GM18907 (cell line): ENCODE results near the gene IPO11.
"Not testable (repeated sequence)": the region's sequence is repeated elsewhere in the genome, so short reads cannot be mapped to it uniquely, and the experiment has no call there.

Source experiments
- ATAC-seq: cut with Tn5 transposase; IDR thresholded peaks from one replicate; pipeline ENCODE4 v1.9.1; 2021; ENCODE audit warnings: mild to moderate bottlenecking, moderate library complexity; ENCODE audit not compliant: unreplicated experiment

The IPO11 gene

DNA sequence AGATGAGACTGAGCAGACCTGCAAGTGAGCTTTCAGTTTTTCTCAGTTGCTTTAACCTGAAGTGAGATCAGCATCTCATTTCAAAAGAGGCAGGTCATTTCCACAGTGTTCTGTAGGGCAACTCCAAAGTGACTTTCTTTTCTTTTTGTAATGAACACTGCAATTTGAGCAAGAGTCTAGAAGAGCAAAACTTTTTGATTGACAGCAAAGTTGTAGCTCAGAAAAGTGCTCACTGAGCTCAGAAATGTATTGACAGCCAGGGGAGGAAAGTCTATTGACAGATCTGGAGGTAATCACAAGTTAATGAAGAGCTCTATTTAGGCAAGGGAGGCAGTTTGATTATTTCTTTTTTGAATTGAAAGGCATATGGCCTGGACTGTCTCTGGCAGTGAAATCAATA is 220.7 kb downstream of the IPO11 start:
- no peak for ATAC-seq

DNA sequence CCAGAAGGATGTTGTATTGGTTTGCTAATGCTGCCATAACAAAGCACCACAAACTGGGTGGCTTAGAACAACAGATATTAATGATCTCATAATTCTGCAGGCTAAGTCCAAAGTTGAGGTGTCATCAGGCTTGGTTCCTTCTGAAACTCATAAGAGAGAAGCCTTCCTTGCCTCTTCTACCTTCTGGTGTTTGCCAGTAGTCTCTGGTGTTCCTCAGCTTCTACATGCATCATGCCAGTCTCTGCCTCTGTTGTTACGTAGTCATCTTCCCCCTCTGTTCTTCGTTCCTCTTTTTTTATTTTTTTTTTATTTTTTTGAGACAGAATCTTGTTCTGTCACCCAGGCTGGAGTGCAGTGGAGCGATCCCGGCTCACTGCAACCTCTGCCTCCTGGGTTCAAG is 227.9 kb downstream of the IPO11 start:
- no peak for ATAC-seq

DNA sequence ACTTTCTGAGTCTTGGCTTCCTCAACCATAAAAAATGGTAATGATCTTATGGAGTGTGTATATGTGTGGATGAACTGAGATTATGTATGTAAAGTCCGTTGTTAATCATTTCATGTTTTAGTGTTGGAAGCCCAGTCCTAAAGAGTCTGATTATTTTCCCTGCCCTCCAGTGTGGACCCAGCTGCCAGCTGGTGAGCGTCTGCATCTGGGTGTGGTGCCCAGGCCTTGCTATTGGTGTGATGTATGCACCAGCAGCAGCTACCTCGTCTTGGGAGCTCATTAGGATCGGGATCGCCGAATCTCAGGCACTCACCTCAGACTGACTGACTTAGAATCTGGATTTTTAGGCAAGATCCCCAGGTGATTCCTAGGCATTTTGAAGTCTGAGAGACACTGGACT is 229.9 kb downstream of the IPO11 start:
- no peak for ATAC-seq

DNA sequence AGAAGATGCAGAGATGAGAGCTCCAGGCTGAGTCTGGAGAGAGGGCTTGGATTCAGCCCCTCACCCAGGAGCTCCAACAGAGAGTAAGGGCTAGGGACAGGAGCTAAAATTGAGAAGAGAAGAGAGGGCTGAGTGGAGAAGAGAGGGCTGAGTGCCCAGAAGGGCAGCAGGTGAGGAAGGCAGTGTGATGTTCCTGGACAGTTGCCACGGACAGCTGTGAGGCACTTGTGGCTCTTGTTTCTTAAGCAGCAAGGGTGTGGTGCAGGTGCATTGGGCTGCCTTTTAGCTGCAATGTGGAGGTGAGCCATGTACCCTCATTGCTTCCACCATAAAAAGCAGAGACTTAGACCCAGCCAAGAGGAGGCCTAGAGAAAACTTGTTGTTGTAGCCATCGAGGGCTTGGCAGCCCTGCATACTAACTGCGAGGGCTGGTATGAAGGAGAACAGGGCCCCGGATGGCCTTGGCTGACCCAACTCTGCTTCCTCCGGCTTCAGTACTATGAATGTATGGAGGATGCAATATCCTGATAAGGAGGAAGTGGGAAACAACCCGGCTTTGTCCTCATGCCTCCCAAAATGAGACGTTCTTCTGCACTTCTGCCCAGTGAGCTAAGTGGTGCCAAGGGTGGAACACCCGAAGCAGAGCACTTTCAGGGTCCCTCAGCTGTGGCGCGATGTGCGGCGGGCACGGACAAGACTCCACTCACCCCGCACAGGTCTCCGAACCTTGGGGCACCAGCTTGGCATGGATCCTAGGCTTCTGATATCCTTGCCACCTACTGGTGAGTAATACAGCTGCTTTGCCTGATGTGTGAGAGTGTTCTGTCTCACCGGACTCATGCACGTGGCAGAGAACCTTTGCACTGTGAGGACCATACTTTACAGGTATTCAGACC is 231.2 kb downstream of the IPO11 start:
- no peak for ATAC-seq

DNA sequence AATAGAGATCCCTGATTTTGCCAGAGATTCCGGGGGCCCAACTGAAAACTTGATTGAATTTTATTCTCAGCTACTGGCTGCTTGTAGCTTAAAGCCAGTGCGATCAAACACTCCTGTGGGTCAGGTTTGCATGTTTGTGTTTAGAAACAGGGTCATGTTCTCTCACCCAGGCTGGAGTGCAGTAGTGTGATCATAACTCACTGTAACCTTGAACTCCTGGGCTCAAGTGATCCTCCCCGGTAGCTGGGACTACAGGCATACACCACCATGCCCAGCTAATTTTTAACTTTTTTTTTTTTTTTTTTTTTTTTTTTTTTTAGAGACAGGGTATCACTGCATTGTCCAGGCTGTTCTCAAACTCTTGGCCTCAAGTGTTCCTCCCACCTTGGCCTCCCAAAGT is 232.7 kb downstream of the IPO11 start:
- ATAC-seq = no peak

DNA sequence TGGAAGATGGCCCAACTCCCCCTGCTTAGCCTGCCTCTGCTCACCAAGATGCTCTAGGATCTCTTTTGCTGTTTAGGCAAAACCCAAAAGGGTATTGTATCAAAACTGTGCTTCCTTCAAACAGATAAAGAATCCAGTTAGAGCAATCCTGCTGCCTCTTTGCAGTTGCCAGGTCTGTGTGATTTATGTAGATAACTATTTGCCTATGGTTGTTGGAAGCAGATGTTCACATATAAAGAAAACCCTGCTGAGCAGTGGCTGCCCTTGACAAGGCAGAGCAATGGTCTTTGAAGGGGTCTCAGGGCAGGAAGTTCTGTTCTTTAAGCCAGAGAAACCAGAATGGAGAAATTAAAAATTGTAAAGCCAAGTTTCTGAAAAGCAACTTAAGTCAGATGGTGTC is 234.7 kb downstream of the IPO11 start:
- ATAC-seq = no peak

DNA sequence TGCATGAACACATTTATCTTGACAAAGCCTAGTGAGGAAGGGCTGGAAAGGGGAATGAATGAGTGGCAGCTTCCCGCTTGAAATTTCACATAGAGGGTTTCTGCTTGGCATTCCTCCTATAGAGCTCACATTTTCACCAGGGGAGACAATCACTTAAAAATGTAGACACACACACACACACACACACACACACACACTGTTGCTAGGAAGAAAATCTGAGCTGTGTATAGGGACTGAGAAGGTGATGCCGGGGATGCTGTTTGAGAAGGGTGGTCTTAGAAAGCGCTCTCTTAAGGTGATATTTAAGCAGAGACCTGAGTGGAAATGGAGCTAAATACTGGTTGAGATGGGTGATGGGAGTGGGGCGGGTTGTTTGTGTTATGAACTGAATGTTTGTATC is 236.5 kb downstream of the IPO11 start:
- no peak for ATAC-seq

DNA sequence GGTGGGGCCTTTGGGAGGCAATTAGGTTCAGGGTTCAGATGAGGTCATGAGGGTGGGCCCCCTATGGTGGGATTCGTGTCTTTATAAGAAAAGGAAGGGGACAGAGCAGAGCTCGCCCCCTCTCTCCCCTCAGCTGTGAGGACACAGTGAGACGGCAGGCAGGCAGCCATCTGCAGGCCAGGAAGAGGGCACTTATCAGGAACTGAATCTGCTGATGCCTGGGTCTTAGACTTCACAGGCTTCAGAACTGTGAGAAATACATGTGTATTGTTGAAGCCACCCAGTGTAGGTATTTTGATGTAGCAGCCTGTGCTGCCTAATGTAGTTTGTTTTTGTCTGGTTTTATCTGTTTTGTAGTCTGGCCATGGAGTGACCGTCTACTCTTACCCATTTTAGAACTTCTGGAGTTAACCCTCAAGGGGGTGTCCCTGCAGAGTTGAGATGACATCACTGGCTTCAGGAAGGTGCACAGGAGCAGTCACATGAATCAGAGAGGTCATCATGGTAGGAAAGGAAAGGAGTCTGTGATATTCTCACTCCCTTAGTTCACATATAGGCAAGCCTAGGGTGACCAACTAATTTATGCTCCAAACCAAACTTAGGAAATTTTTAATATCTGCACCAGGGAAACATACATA is 237.0 kb downstream of the IPO11 start:
- no peak for ATAC-seq

DNA sequence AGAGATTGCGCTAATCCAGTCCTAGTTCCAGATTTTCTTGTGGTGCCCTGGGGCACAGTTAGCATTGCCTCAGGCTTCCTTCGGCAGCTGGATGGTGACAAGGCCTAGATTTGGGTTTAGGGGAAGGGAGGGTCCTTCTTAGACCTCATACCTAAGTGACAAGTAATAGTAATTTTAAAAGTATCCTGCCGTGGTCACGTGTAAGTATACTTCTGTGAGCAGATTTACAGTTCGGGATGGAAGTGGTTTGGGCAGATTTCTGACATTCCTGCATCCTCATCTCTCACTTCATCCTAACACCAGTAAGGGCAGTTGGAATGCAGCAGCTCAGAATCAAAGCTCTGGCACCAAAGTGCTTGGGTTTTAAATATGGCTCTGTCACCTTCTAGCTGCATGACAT is 237.6 kb downstream of the IPO11 start:
- no peak for ATAC-seq

DNA sequence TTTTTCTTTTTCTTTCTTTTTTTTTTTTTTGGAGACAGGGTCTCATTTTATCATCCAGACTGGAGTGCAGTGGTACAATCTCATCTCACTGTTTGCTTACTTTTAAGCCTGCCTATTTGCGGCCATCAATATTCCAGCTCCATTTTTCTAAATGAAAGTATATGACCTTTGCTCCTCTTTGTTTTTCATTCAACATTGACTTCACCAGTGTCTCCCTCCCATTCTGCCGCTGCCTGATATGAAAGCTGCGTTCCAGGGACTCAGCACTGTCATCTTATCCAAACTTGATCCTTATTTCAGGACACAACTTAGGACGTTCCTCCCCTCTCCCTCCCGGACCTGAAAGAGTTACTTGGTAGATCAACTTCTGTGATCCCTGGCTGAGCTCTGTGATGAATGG is 239.7 kb downstream of the IPO11 start:
- no peak for ATAC-seq

DNA sequence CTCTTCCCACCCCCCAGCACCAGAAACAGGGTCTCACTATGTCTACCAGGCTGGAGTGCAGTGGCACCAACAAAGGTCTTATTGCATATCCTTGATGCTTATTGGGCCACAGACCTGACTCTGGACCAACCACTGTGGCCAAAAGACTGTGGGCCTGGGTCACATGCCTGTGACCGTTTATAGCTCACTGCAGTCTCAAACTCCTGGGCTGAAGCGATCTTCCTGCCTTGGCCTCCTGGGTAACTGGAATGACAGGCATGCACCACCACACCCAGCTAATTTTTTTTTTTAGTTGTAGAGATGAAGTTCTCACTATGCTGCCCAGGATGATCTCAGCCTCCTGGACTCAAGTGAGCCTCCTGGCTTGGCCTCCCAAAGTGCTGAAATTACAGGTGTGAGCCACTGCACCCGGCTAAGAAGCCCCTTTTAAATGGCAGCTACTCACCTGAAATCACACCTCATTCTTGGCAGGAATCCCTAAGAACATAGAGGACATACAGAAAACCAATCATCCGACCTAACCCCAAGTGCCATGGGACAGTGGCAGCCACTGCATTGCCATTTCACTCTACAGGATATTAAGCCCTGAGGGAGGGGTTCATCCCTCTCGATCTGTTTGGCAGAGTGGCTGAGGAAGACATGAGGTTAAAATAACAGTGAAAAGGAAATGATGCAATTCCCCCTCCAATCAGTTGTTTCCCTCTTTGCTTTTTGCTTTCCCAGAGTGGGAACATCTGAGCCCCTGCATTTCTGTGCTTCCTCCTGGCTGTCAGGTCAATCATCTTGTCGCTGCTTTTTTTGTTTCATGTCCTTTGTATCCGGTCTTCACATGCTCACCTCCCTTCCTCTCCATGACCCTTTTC is 240.7 kb downstream of the IPO11 start:
- ATAC-seq = no peak

DNA sequence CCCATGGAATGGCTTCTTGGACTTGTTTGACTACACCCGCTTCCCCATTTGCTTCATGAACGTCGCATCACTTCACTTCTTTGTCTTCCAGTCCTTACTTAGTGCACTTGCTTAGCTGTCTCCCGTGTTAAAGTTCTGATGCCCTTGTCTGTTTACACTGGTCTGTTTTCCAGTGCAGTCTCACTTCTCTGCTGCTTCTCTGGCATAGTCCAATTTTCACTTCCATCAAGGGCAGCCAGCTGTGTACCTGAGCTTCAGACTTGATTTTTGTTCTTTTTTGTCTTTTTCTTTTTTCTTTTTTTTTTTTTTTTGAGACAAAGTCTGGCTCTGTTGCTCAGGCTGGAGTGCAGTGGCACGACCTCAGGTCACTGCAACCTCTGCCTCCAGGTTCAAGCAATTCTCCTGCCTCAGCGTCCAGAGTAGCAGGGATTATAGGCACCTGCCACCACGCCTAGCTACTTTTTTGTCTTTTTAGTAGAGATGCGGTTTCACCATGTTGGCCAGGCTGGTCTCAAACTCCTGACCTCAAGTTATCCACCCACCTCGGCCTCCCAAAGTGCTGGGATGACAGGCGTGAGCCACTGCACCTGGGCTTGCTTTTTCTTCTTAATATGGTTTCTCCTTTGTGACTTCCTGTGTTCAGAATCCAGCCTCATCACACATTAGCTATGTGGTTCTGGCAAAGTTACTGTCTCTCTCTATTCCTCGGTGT is 241.5 kb downstream of the IPO11 start:
- ATAC-seq = no peak

DNA sequence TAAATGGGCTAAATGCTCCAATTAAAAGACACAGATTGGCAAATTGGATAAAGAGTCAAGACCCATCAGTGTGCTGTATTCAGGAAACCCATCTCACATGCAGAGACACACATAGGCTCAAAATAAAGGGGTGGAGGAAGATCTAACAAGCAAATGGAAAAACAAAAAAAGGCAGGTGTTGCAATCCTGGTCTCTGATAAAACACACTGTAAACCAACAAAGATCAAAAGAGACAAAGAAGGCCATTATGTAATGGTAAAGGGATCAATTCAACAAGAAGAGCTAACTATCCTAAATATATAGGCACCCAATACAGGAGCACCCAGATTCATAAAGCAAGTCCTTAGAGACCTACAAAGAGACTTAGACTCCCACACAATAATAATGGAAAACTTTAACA is 245.2 kb downstream of the IPO11 start:
- not testable (repeated sequence) for ATAC-seq

DNA sequence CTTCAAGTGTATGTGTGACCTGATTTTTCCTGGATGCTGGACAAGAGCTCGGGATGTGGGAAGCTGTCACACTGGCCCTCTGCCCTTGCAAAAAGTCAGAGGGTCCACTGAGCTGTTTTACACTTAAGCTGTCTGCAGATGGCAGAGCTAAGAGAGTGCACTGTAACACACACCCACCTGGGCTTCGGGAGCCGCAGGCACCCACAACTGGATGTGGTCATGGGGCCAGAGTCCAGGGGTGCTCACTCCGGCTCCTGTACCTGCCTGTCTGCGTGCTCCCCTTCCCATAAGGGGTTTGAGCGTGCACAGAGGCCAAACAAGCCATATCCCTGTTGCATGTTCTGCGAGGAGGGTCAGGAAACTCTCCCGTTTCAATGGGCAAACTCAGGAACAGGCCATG is 248.6 kb downstream of the IPO11 start:
- no peak for ATAC-seq

DNA sequence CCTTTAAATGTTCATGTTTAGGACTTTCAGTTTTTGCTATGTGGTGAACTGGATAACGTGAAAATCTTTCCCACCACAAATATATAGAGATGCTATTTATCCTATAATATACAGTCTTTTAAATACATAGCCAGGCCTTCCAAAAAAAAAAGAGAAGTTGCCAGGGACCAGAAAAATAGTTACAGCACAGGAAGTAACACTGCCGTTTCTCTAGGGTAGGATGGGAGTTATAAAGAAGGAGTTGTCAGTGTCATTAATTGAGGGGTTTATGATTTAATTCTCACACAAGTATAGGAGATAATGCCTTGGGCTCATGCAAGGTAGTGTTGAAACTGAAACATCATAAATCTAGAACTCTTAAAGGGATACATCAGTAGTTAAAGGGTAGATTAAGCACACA is 250.0 kb downstream of the IPO11 start:
- ATAC-seq = no peak

DNA sequence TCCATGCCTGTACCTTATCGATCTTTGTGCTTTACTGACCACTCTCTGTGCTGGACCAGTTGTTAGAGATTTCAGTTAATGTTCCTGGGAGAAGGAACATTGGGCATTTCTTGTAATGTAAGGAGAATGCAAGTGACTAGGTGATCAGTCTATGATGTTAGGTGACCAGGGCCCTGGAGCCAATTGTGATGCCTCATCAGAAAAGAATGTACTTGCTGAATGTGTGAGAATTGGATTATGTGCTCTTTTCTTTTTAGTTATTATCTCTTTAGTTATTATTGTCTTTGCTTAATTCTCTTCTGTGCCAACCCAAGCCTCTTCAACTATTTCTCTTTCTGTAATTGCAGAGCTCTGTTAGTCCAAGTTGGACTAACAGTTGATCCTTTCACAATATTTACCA is 258.9 kb downstream of the IPO11 start:
- ATAC-seq = no peak

DNA sequence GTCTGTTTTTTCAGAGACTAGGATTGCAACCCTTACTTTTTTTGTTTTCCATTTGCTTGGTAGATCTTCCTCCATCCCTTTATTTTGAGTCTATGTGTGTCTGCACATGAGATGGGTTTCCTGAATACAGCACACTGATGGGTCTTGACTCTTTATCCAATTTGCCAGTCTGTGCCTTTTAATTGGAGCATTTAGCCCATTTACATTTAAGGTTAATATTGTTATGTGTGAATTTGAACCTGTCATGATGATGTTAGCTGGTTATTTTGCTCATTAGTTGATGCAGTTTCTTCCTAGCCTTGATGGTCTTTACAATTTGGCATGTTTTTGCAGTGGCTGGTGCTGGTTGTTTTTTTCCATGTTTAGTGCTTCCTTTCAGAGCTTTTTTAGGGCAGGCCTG is 264.0 kb downstream of the IPO11 start:
- ATAC-seq = not testable (repeated sequence)
